ENCODE results near the gene BOLL.
"Not testable (repeated sequence)": the region's sequence is repeated elsewhere in the genome, so short reads cannot be mapped to it uniquely, and the experiment has no call there.

The BOLL gene

DNA sequence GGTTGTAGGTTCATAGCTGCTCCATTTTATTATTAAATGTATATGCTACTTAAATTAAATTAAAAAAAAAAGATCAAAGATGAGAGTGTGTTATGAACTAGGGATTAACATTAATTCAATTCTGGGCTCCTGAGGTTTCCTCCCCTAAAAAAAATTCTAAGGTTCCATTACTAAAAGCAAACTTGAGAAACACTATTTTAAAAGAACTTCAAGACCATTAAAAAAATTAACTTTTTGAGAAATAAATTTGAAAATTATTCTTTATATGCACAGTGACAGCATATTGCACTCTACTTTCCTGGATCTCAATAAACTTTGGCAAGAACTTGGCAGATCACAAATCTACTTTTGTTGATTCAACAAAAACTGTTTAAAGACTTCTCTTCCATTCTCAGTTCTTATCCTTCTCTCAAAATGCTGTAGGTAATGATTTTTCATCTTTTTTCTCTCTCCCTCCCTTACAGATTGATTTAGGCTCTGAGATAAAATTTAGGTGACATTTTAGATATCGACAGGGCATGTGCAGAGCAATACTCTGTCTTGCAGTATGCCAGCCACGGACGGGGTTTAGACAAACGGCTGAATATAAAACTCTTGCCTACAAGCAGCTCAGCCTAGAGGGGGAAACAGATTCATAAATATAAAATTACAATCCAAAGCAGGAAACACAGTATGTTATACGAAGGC is 80.5 kb downstream of the BOLL start:
- Histone ChIP-seq H3K27me3 (ENCODE audit: insufficient read depth, low read length) (no peaks in the 10 kb centered on the region), H3K4me2 (ENCODE audit: low read length) (peak overlapping the region; percentile 58), H2BK12ac (ENCODE audit: low read length) (no peak overlapping the region), H3K79me2 (ENCODE audit: control insufficient read depth, insufficient read depth, low read length, poor library complexity) (no peaks in the 10 kb centered on the region), H3K9ac (ENCODE audit: low read length) (peak overlapping the region; percentile 80), H3K79me1 (ENCODE audit: low read length) (peaks cover 4% of the 10 kb centered on the region), H3K9me3 (ENCODE audit: insufficient read depth, low read depth, low read length) (no peaks in the 10 kb centered on the region), H2BK120ac (ENCODE audit: insufficient read depth, low read length, poor library complexity) (no peak overlapping the region), H4K8ac (ENCODE audit: low read depth, low read length) (peak overlapping the region; percentile 57), H2AK5ac (ENCODE audit: low read length) (no peak overlapping the region), H3K4me3 (ENCODE audit: low read depth, low read length) (peak overlapping the region; percentile 55), H3K14ac (ENCODE audit: low read length) (no peak overlapping the region), H3K23ac (ENCODE audit: low read length) (no peak overlapping the region), H3K4me1 (ENCODE audit: control insufficient read depth in 1 of 2, insufficient read depth in 2 of 2, low read length in 2 of 2) (peaks cover 9 to 10% of the 10 kb centered on the region in 2 experiments), H2BK5ac (ENCODE audit: low read depth, low read length, poor library complexity) (peak overlapping the region; percentile 32), H3K18ac (ENCODE audit: low read length) (no peak overlapping the region), H4K91ac (ENCODE audit: low read depth, low read length) (peak overlapping the region; percentile 33), H4K12ac (ENCODE audit: low read depth, low read length) (peak overlapping the region; percentile 60), H3K36me3 (ENCODE audit: control insufficient read depth in 1 of 2, insufficient read depth in 2 of 2, low read length in 2 of 2) (no peaks in the 10 kb centered on the region), H3K27ac (ENCODE audit: low read depth, low read length) (no peak overlapping the region), H2AFZ (ENCODE audit: insufficient read depth, low read length, poor library complexity) (peak overlapping the region; percentile 73), H3K4ac (ENCODE audit: low read depth, low read length) (no peak overlapping the region)
- WGBS (ENCODE audit: extremely low coverage, insufficient coverage, insufficient read length) = no CpG with 5 or more reads among the region's 5 CpGs
- DNase-seq = no peak

DNA sequence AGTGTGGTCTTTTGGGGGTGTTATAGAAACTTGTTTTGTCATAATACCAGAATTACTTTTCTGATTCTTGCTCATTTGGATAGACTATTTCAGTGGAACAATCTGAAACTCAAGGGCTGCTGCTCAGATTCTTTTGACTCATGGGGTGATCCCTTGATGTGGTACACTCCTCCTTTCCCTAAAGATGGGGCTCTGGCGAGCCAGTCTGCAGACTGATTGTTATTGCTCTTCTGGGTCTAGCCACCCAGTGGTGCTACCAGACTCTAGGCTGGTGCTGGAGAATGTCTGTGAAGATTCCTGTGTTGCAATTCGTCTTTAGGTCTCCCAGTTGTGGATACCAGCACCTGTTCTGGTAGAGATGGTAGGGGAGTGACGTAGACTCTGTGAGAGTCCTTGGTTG is 84.2 kb downstream of the BOLL start:
- Histone ChIP-seq H4K12ac (ENCODE audit: low read depth, low read length) (no peak overlapping the region), H3K27ac (ENCODE audit: low read depth, low read length) (no peak overlapping the region), H3K36me3 (ENCODE audit: control insufficient read depth in 1 of 2, insufficient read depth in 2 of 2, low read length in 2 of 2) (no peaks in the 10 kb centered on the region), H2AK5ac (ENCODE audit: low read length) (no peak overlapping the region), H3K18ac (ENCODE audit: low read length) (no peak overlapping the region), H2BK12ac (ENCODE audit: low read length) (no peak overlapping the region), H4K91ac (ENCODE audit: low read depth, low read length) (no peak overlapping the region), H3K4ac (ENCODE audit: low read depth, low read length) (no peak overlapping the region), H2BK120ac (ENCODE audit: insufficient read depth, low read length, poor library complexity) (no peak overlapping the region), H3K4me1 (ENCODE audit: control insufficient read depth in 1 of 2, insufficient read depth in 2 of 2, low read length in 2 of 2) (peaks cover under 1 to 1% of the 10 kb centered on the region in 2 experiments), H3K27me3 (ENCODE audit: insufficient read depth, low read length) (no peaks in the 10 kb centered on the region), H3K9me3 (ENCODE audit: insufficient read depth, low read depth, low read length) (no peaks in the 10 kb centered on the region), H2BK5ac (ENCODE audit: low read depth, low read length, poor library complexity) (no peak overlapping the region), H3K4me3 (ENCODE audit: low read depth, low read length) (no peak overlapping the region), H3K4me2 (ENCODE audit: low read length) (no peak overlapping the region), H3K9ac (ENCODE audit: low read length) (no peak overlapping the region), H3K23ac (ENCODE audit: low read length) (no peak overlapping the region), H3K79me1 (ENCODE audit: low read length) (peaks cover 4% of the 10 kb centered on the region), H3K14ac (ENCODE audit: low read length) (no peak overlapping the region), H4K8ac (ENCODE audit: low read depth, low read length) (no peak overlapping the region), H2AFZ (ENCODE audit: insufficient read depth, low read length, poor library complexity) (no peak overlapping the region), H3K79me2 (ENCODE audit: control insufficient read depth, insufficient read depth, low read length, poor library complexity) (no peaks in the 10 kb centered on the region)
- no CpG with 5 or more reads among the region's 3 CpGs for WGBS (ENCODE audit: extremely low coverage, insufficient coverage, insufficient read length)
- DNase-seq = peak; percentile 10 to 23

DNA sequence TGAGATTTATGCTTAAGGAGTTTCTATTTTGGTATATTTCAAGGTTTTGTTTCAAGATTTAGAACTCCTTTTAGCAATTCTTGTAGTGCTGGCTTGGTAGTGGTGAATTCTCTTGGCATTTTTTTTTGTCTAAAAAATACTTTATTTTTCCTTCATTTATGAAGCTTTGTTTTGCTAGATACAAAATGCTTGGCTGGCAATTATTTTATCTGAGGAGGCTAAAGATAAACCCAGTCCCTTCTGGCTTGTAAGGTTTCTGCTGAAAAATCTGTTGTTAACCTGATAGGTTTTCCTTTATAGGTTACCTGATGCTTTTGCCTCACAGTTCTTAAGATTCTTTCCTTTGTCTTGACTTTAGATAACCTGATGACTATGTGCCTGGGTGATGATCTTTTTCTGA is 85.4 kb downstream of the BOLL start:
- not testable (repeated sequence) for H3K79me1 ChIP-seq (ENCODE audit: low read length); H3K4me1 ChIP-seq (ENCODE audit: control insufficient read depth in 1 of 2, insufficient read depth in 2 of 2, low read length in 2 of 2); H3K23ac ChIP-seq (ENCODE audit: low read length); H3K79me2 ChIP-seq (ENCODE audit: control insufficient read depth, insufficient read depth, low read length, poor library complexity); H3K9me3 ChIP-seq (ENCODE audit: insufficient read depth, low read depth, low read length); H2BK12ac ChIP-seq (ENCODE audit: low read length); H2BK5ac ChIP-seq (ENCODE audit: low read depth, low read length, poor library complexity); H2AK5ac ChIP-seq (ENCODE audit: low read length); H4K91ac ChIP-seq (ENCODE audit: low read depth, low read length); H3K9ac ChIP-seq (ENCODE audit: low read length); H3K4me2 ChIP-seq (ENCODE audit: low read length); DNase-seq; H3K27me3 ChIP-seq (ENCODE audit: insufficient read depth, low read length); H4K12ac ChIP-seq (ENCODE audit: low read depth, low read length); H3K14ac ChIP-seq (ENCODE audit: low read length); H3K27ac ChIP-seq (ENCODE audit: low read depth, low read length); H3K36me3 ChIP-seq (ENCODE audit: control insufficient read depth in 1 of 2, insufficient read depth in 2 of 2, low read length in 2 of 2); H2AFZ ChIP-seq (ENCODE audit: insufficient read depth, low read length, poor library complexity); H4K8ac ChIP-seq (ENCODE audit: low read depth, low read length); H3K18ac ChIP-seq (ENCODE audit: low read length); H2BK120ac ChIP-seq (ENCODE audit: insufficient read depth, low read length, poor library complexity); H3K4me3 ChIP-seq (ENCODE audit: low read depth, low read length); H3K4ac ChIP-seq (ENCODE audit: low read depth, low read length)

GRCh38 chr2:197696571-197696970 is 88.5 kb downstream of the BOLL start:
- not testable (repeated sequence) for H3K36me3 ChIP-seq (ENCODE audit: control insufficient read depth in 1 of 2, insufficient read depth in 2 of 2, low read length in 2 of 2); H2BK12ac ChIP-seq (ENCODE audit: low read length); H3K79me2 ChIP-seq (ENCODE audit: control insufficient read depth, insufficient read depth, low read length, poor library complexity); H3K14ac ChIP-seq (ENCODE audit: low read length); H4K8ac ChIP-seq (ENCODE audit: low read depth, low read length); H2BK120ac ChIP-seq (ENCODE audit: insufficient read depth, low read length, poor library complexity); H3K27ac ChIP-seq (ENCODE audit: low read depth, low read length); H2AFZ ChIP-seq (ENCODE audit: insufficient read depth, low read length, poor library complexity); H2AK5ac ChIP-seq (ENCODE audit: low read length); H3K27me3 ChIP-seq (ENCODE audit: insufficient read depth, low read length); H3K4me2 ChIP-seq (ENCODE audit: low read length); H4K91ac ChIP-seq (ENCODE audit: low read depth, low read length); H3K4me1 ChIP-seq (ENCODE audit: control insufficient read depth in 1 of 2, insufficient read depth in 2 of 2, low read length in 2 of 2); H3K9ac ChIP-seq (ENCODE audit: low read length); H3K79me1 ChIP-seq (ENCODE audit: low read length); H4K12ac ChIP-seq (ENCODE audit: low read depth, low read length); H3K9me3 ChIP-seq (ENCODE audit: insufficient read depth, low read depth, low read length); H3K4me3 ChIP-seq (ENCODE audit: low read depth, low read length); DNase-seq; H2BK5ac ChIP-seq (ENCODE audit: low read depth, low read length, poor library complexity); H3K23ac ChIP-seq (ENCODE audit: low read length); H3K18ac ChIP-seq (ENCODE audit: low read length); H3K4ac ChIP-seq (ENCODE audit: low read depth, low read length)
- WGBS (ENCODE audit: extremely low coverage, insufficient coverage, insufficient read length) = no CpG with 5 or more reads among the region's 29 CpGs
